GM12878 (cell line): ENCODE data around the gene CYB5B.

ENCODE experiments used
- ATF3 ChIP-seq: IDR thresholded peaks from 2 replicates; pipeline ENCODE4 v1.6.1; 2011; ENCODE audit warnings: low read depth, mild to moderate bottlenecking, low read length, moderate library complexity, borderline replicate concordance; ENCODE audit errors: extremely low read depth
- BHLHE40 ChIP-seq, 2 experiments: fragments of 450-650 bp in 1 of 2; IDR thresholded peaks; 2 replicates each; pipeline ENCODE4 v1.6.1; 2011 to 2017; ENCODE audit warnings: low read depth in 2 of 2, borderline replicate concordance in 1 of 2, improper control_type of control experiment in 1 of 2, low read length in 1 of 2, mild to moderate bottlenecking in 1 of 2
- BRCA1 ChIP-seq: IDR thresholded peaks from 2 replicates; pipeline ENCODE4 v1.6.1; 2011; ENCODE audit warnings: low read depth, low read length, improper control_type of control experiment
- CTCF ChIP-seq, 3 experiments: IDR thresholded peaks in 2 of 3; conservative IDR thresholded peaks in 1 of 3; 2 replicates each; pipeline ENCODE4 v1.5.1; 2011; ENCODE audit warnings: low read depth in 3 of 3, low read length in 3 of 3, mild to moderate bottlenecking in 3 of 3, control low read depth in 2 of 3, moderate library complexity in 2 of 3, inconsistent platforms in 1 of 3, mixed read lengths in 1 of 3; ENCODE audit not compliant: control insufficient read depth in 2 of 3, insufficient read depth in 1 of 3; ENCODE audit errors: extremely low read depth in 1 of 3
- EZH2 ChIP-seq: IDR thresholded peaks from 2 replicates; pipeline ENCODE4 v1.6.1; 2012; ENCODE audit warnings: low read depth, mild to moderate bottlenecking, control low read depth, inconsistent platforms, low read length, borderline replicate concordance; ENCODE audit not compliant: control insufficient read depth
- GABPA ChIP-seq: IDR thresholded peaks from 2 replicates; pipeline ENCODE4 v1.6.1; 2014; ENCODE audit warnings: antibody characterized with exemption, low read depth, mild to moderate bottlenecking, inconsistent platforms
- MLLT1 ChIP-seq: fragments of 450-650 bp; IDR thresholded peaks from 2 replicates; pipeline ENCODE4 v1.6.1; 2016; ENCODE audit warnings: mild to moderate bottlenecking
- NR2C2 ChIP-seq: IDR thresholded peaks from 2 replicates; pipeline ENCODE4 v1.6.1; 2011; ENCODE audit warnings: borderline replicate concordance, low read depth; ENCODE audit not compliant: control insufficient read depth, insufficient read length
- POLR2A ChIP-seq: IDR thresholded peaks from 2 replicates; pipeline ENCODE4 v1.6.1; 2011; ENCODE audit warnings: low read depth, mild to moderate bottlenecking, low read length
- POLR2AphosphoS2 ChIP-seq: IDR thresholded peaks from 2 replicates; pipeline ENCODE4 v1.6.1; 2011; ENCODE audit warnings: low read depth, mild to moderate bottlenecking, low read length, improper control_type of control experiment, moderate library complexity
- REST ChIP-seq: IDR thresholded peaks from 2 replicates; pipeline ENCODE4 v1.6.1; 2012; ENCODE audit warnings: mild to moderate bottlenecking, low read depth, low read length
- TCF12 ChIP-seq: IDR thresholded peaks from 2 replicates; pipeline ENCODE4 v1.6.1; 2011; ENCODE audit warnings: low read depth, mild to moderate bottlenecking, low read length
- ZBTB4 ChIP-seq: fragments of 450-650 bp; formaldehyde crosslinking; IDR thresholded peaks from 2 replicates; pipeline ENCODE4 v1.4.0; 2022; ENCODE audit warnings: mild to moderate bottlenecking, moderate library complexity
- ZNF384 ChIP-seq: IDR thresholded peaks from 2 replicates; pipeline ENCODE4 v1.6.1; 2012; ENCODE audit warnings: low read depth, mild to moderate bottlenecking, low read length, improper control_type of control experiment, borderline replicate concordance

GRCh38 chr16:69465881-69466280, 41.5 kb downstream of the CYB5B start:
- no peak for TF ChIP-seq ZNF384
- no peak for TF ChIP-seq GABPA
- no peak for TF ChIP-seq BRCA1
- TF ChIP-seq POLR2A, result no peak
- TF ChIP-seq NR2C2, result no peak
- TF ChIP-seq BHLHE40 (IDR thresholded peaks at IDR 0.05; ENCODE audit: borderline replicate concordance in 1 of 2, low read depth in 2 of 2, low read length in 1 of 2), result no peak
- no peak for TF ChIP-seq CTCF (IDR thresholded peaks at IDR 0.05 in 2 of 3, conservative IDR thresholded peaks at IDR 0.05 in 1 of 3; ENCODE audit: control insufficient read depth in 2 of 3, extremely low read depth in 1 of 3, insufficient read depth in 1 of 3, low read depth in 3 of 3, low read length in 3 of 3)
- 0 out of 2 replicates have a peak, but pooled peaks have one; percentile 34 for TF ChIP-seq MLLT1
- no peak for TF ChIP-seq EZH2
- no peak for TF ChIP-seq REST
- no peak for TF ChIP-seq POLR2AphosphoS2
- no peak for TF ChIP-seq TCF12
- no peak for TF ChIP-seq ATF3
- no peak for TF ChIP-seq ZBTB4
